Measurements from ENCODE around the gene EEFSEC. TPM values are rescaled to one million over a fixed set of nuclear protein-coding genes. Genes with fewer than 3 reads are reported as not detected.
"Not testable (repeated sequence)": the region's sequence is repeated elsewhere in the genome, so short reads cannot be mapped to it uniquely, and the experiment has no call there.

The EEFSEC gene
- total RNA-seq, 1 donor: 8.0 TPM

DNA sequence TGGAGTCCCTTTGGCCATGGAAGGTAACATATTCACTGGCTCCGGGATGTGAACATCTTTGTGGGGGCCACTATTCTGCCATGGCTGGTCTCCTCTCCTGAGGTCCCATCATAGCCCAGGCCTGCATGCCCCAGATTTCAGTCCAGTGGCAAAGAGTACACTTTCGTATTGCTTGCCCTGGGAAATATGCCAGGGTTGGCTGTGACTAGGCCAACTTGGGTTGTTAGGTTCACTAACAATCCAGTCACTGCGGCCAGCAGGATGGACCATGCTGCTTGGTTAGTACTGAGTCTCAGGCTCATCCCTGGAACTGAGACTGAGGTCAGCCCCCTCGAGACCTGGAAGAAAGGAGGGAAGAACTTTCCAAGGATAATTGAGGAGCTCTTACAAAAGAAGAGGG lies 9.8 kb upstream of the EEFSEC start:
- H3K4me3 ChIP-seq (ENCODE audit: low read length): no peak overlapping the region
- H3K4me1 ChIP-seq (ENCODE audit: insufficient read depth, low read length): peaks cover 9% of the 10 kb centered on the region
- H3K9me3 ChIP-seq (ENCODE audit: low read depth, low read length): no peaks in the 10 kb centered on the region
- H3K27me3 ChIP-seq (ENCODE audit: insufficient read depth, low read length): no peaks in the 10 kb centered on the region

DNA sequence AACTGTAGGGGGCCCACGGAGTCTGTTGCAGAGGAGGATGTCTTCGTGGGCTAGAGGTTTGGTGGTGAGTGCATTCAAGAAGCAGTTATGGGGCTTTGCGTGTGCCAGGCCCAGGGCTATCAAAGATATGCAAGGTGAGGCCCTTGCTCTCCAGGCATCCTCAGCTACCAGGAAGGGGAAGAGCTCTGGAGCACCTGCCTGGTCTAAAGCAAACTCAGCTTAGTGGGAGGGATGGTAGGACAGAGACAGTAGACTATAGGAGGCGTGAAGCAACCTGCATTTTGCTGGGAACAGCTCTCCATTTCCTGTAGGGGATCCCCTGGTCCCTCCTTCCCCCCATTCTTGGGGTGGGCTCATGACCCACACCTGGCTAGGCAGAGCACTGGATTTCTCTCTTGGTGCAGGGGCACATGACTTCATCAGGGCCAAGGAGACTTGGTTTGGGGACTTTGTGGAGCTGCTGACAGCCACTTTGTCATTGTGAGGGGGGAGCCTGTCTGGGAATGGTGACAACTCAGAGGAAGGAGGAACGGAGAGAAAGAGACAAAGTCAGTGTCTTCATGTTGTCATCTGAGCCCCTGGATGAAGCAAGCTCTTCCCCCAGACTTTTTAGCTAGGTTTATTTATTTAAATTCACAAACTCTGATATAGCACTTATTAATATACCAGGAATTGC lies 8.6 kb upstream of the EEFSEC start:
- no peaks in the 10 kb centered on the region for H3K9me3 ChIP-seq (ENCODE audit: low read depth, low read length)
- H3K4me1 ChIP-seq (ENCODE audit: insufficient read depth, low read length): peaks cover 11% of the 10 kb centered on the region
- H3K27me3 ChIP-seq (ENCODE audit: insufficient read depth, low read length): no peaks in the 10 kb centered on the region
- no peak overlapping the region for H3K4me3 ChIP-seq (ENCODE audit: low read length)

DNA sequence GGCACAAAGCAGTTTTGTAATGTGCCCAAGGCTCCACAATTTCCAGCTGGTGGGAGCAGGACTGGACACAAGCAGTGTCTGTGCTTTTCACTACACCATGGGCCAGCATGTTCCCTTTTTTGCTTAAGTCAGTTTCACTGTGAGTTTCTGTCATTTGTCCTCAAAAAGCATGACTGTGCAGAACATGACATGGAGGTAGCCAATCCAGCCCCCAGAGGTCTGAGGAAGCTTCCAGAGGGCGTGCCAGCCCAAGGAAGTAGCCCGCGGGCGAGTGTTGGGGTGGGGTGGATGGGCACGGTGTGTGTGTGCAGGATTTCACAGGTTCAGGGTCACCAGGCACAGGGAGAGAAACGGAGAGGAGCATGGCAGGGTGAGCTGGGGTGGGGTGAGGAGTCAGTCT lies 8.0 kb upstream of the EEFSEC start:
- Histone ChIP-seq H3K4me3 (ENCODE audit: low read length) (no peak overlapping the region), H3K4me1 (ENCODE audit: insufficient read depth, low read length) (peaks cover 15% of the 10 kb centered on the region), H3K27me3 (ENCODE audit: insufficient read depth, low read length) (no peaks in the 10 kb centered on the region), H3K9me3 (ENCODE audit: low read depth, low read length) (no peaks in the 10 kb centered on the region)

DNA sequence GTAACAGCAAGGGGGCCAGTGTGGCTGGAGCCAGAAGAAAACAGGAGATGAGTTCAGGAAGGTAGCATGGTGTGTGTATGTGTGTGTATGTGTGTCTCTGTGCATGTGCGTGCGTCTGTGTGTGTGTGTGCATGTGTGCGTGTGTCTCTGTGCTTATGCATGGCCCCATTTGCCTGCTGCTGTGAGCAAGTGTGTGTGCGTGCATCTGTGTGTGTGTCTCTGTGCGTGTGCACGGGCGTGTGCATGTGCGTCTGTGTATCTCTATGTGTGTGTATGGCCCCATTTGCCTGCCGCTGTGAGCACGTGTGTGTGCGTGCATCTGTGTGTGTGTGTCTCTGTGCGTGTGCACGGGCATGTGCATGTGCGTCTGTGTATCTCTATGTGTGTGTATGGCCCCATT lies 7.1 kb upstream of the EEFSEC start:
- Histone ChIP-seq H3K4me1 (ENCODE audit: insufficient read depth, low read length) (peaks cover 15% of the 10 kb centered on the region), H3K9me3 (ENCODE audit: low read depth, low read length) (no peaks in the 10 kb centered on the region), H3K27me3 (ENCODE audit: insufficient read depth, low read length) (no peaks in the 10 kb centered on the region), H3K4me3 (ENCODE audit: low read length) (no peak overlapping the region)

DNA sequence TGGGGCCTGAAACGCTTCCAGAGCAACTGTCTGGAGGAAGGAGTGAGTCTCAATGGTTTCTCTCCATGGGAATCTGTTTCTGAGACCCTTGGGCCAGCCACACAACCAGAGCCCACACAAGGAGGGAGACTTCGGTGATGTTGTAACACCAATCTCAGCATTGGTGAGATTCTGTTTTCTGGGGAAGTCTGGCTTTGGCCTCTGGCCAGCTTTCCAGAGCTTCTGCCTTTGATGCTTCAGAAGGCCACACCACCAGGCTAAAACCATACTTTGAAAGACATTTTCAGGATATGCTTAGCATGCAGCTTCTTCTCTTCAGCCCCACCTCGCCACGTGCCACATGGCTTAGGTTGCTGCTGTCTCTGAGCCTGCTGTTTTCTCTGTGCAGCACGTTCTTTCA lies 3.6 kb upstream of the EEFSEC start:
- no peaks in the 10 kb centered on the region for H3K9me3 ChIP-seq (ENCODE audit: low read depth, low read length)
- H3K4me3 ChIP-seq (ENCODE audit: low read length): no peak overlapping the region
- H3K27me3 ChIP-seq (ENCODE audit: insufficient read depth, low read length): no peaks in the 10 kb centered on the region
- peaks cover 20% of the 10 kb centered on the region for H3K4me1 ChIP-seq (ENCODE audit: insufficient read depth, low read length)

DNA sequence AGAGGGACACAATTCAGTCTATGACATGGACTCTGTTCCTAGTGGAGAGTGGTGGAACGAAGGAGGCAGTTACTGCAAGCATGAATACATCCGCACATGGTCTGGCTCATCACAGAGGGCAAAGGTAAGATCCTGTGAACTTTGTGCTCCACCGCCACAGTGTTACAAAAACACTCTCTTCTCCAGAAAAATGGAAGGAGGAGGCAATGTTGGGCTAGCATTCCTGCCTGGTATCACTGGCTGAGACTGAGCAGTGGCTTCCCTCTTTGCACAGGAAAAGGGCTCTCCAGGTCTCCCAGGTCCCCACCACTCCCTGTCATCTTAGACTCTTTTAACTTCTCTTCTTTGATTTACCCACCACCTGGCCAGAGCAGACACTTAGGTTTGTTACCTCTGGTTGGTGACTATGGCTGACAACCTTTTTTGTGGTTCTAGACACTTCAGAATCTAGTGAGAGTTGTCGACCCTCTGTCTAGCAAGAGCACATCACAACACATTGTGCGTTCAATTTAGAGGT lies 1.5 kb upstream of the EEFSEC start:
- Histone ChIP-seq H3K4me3 (ENCODE audit: low read length) (no peak overlapping the region), H3K9me3 (ENCODE audit: low read depth, low read length) (no peaks in the 10 kb centered on the region)

DNA sequence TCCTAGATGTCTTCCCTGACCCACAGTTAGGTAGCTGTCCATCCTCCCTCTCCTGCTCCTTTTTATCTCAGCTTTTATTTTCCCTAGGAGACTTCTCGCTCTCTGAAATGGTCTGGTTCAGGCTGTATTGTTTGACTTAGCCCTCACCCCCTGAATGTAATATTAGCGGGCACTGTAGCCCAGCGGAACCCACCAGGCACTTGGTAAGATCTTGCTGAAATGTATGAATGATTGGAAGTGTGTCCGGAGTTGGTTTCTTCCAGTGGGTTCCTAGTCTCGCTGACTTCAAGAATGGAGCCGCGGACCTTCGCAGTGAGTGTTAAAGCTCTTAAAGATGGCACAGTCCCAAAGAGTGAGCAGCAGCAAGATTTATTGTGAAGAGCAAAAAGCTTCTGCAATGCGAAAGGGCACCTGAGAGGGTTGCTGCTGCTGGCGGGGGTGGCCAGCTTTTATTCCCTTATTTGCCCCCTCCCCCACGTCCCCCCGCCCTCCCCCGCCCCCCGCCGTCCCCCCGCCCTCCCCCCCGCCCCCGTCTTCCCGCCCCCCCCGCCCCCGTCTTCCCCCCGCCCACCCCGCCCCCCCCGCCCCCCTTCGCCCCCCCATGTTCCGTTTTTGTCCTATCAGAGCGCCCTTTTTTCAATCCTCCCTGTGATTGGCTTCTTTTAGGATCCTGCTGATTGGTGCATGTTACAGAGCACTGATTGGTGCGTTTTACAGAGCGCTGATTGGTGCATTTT lies 694 bp upstream of the EEFSEC start:
- peak overlapping the region; percentile 82 for H3K4me3 ChIP-seq (ENCODE audit: low read length)
- H3K9me3 ChIP-seq (ENCODE audit: low read depth, low read length): no peaks in the 10 kb centered on the region
- peaks cover 30% of the 10 kb centered on the region for H3K4me1 ChIP-seq (ENCODE audit: insufficient read depth, low read length)
- H3K27me3 ChIP-seq (ENCODE audit: insufficient read depth, low read length): no peaks in the 10 kb centered on the region

More for the DNA sequence above, 1.5 kb upstream of the EEFSEC start:
- Histone ChIP-seq H3K4me1 (ENCODE audit: insufficient read depth, low read length) (peaks cover 30% of the 10 kb centered on the region), H3K27me3 (ENCODE audit: insufficient read depth, low read length) (no peaks in the 10 kb centered on the region)

DNA sequence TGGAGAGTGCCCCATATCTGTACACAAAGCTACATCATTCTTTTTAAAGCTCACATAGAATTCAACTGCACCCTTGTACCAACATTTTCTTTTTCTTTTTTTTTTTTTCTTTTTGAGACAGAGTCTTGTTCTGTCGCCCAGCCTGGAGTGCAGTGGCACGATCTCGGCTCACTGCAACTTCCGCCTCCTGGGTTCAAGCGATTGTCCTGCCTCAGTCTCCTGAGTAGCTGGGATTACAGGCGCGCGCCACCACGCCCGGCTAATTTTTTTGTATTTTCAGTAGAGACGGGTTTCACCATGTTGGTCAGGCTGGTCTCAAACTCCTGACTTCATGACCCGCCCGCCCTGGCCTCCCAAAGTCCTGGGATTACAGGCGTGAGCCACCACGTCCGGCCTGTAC lies 1.1 kb downstream of the EEFSEC start:
- peaks cover 30% of the 10 kb centered on the region for H3K4me1 ChIP-seq (ENCODE audit: insufficient read depth, low read length)
- not testable (repeated sequence) for H3K27me3 ChIP-seq (ENCODE audit: insufficient read depth, low read length); H3K9me3 ChIP-seq (ENCODE audit: low read depth, low read length)
- peak overlapping the region; percentile 82 for H3K4me3 ChIP-seq (ENCODE audit: low read length)

DNA sequence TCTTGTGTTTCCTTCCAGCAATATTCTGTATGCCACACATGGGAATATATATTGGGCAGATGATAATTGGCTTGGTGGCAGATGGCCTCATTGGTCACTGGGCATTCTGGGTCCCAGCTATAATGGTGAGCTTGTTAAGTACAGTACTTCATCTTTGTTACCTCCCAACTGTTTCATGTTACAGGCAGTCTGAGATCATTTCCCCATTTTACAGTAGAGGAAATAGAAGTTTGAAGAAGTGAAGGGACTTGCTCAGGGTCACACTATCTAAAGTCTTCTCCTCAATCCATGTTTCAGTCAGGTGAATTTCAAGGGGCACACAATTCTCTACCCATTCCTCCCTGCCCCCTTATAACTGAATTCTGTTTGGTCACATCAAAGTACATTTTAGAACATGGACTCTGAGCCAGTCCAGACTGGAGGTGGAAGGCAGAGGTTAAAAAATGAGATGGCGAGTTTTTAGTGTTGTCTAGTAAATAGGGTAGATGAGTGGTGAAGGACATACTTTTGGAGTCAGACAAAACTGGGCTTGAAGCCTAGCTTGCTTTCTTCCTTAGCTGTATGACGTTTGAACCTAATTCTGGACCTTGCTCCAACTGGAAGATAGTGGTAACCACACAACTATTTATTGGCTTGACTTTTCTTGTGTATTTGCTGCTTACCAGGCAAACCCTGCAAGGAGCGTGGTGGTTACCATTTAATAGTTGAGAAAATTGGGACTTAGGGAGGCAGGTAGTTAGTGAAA lies 2.5 kb downstream of the EEFSEC start:
- no peak overlapping the region for H3K4me3 ChIP-seq (ENCODE audit: low read length)

DNA sequence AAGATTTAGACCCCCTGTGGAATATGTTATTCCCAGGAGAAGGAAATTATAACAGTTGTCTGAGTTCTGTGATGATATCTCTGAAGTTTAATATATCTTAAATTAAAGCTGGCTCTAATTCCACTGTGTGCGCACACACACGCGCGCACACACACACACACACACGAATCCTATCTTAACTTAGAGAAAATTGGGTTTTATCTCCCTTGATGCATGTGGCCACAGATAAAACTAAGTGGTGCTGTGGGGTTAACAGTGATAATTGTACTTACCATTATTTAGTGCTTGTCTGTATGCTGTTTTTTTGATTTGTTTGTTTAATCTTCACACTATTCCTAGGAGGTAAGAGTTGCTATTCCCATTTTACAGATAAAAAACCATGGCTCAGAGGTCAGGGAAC lies 7.4 kb downstream of the EEFSEC start:
- Histone ChIP-seq H3K4me1 (ENCODE audit: insufficient read depth, low read length) (peaks cover 6% of the 10 kb centered on the region), H3K9me3 (ENCODE audit: low read depth, low read length) (no peaks in the 10 kb centered on the region), H3K4me3 (ENCODE audit: low read length) (no peak overlapping the region), H3K27me3 (ENCODE audit: insufficient read depth, low read length) (no peaks in the 10 kb centered on the region)

More for the DNA sequence above, 2.5 kb downstream of the EEFSEC start:
- Histone ChIP-seq H3K27me3 (ENCODE audit: insufficient read depth, low read length) (no peaks in the 10 kb centered on the region), H3K4me1 (ENCODE audit: insufficient read depth, low read length) (peaks cover 25% of the 10 kb centered on the region), H3K9me3 (ENCODE audit: low read depth, low read length) (no peaks in the 10 kb centered on the region)

DNA sequence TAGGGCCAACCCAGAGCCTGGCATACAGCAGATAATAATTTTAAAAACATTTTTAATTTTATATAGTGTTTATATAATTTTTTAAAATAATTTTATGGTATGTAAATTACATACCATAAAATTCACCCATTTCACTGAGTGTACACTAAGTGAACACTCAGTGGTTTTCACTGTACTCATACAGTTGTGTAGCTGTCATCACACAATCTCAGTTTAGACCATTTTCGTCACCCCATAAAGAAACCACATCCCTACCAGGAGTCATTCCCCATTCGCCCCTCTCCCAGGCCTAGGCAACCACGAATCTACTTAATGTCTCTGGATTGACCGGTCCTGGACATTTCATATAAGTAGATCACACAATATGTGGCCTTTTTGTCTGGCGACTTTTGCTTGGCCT lies 10.2 kb downstream of the EEFSEC start:
- Histone ChIP-seq H3K4me1 (ENCODE audit: insufficient read depth, low read length) (peaks cover 9% of the 10 kb centered on the region), H3K4me3 (ENCODE audit: low read length) (no peak overlapping the region)

DNA sequence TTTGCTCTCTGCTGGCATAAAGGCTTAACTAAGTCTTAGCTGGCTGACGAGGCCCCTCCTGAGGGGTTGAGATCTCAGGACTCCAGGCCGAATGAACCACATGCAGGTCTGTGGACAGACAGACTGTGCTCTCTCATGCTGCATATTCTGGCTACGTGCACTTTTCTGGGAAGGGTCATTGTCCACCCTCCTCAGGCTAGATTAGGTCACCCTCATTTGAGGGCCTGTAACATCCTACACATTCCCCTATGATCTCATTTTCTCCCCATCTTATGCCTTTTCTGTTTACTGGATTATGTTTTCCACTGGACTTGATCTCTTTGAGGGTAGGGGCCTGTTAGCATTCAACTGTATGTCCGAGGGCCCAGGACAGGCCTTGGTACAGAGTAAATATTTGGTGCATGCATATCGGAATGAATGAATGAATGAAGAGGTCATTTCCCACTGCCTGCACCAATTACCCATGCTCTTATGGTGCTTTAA lies 13.7 kb downstream of the EEFSEC start:
- Histone ChIP-seq H3K9me3 (ENCODE audit: low read depth, low read length) (no peaks in the 10 kb centered on the region), H3K4me3 (ENCODE audit: low read length) (no peak overlapping the region), H3K4me1 (ENCODE audit: insufficient read depth, low read length) (peaks cover 22% of the 10 kb centered on the region), H3K27me3 (ENCODE audit: insufficient read depth, low read length) (no peaks in the 10 kb centered on the region)

More for the DNA sequence above, 10.2 kb downstream of the EEFSEC start:
- no peaks in the 10 kb centered on the region for H3K9me3 ChIP-seq (ENCODE audit: low read depth, low read length)
- H3K27me3 ChIP-seq (ENCODE audit: insufficient read depth, low read length): no peaks in the 10 kb centered on the region

DNA sequence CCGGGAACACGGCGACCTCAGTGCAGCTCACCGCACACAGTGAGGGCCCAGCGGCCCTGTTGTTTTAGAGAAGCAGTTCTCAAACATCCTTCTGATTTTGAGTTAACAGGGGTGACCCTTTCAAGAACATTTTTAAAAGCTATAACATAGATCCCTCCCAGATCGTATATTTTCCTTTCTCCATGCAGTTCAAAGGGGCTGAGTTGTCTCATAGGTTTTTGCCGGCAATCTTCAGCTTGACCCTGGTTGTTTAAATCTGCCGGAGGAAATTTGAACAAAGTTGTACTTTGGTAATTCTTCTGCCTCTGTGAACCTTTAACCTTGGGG lies 14.3 kb downstream of the EEFSEC start:
- Histone ChIP-seq H3K27me3 (ENCODE audit: insufficient read depth, low read length) (no peaks in the 10 kb centered on the region), H3K9me3 (ENCODE audit: low read depth, low read length) (no peaks in the 10 kb centered on the region), H3K4me3 (ENCODE audit: low read length) (no peak overlapping the region), H3K4me1 (ENCODE audit: insufficient read depth, low read length) (peaks cover 22% of the 10 kb centered on the region)

DNA sequence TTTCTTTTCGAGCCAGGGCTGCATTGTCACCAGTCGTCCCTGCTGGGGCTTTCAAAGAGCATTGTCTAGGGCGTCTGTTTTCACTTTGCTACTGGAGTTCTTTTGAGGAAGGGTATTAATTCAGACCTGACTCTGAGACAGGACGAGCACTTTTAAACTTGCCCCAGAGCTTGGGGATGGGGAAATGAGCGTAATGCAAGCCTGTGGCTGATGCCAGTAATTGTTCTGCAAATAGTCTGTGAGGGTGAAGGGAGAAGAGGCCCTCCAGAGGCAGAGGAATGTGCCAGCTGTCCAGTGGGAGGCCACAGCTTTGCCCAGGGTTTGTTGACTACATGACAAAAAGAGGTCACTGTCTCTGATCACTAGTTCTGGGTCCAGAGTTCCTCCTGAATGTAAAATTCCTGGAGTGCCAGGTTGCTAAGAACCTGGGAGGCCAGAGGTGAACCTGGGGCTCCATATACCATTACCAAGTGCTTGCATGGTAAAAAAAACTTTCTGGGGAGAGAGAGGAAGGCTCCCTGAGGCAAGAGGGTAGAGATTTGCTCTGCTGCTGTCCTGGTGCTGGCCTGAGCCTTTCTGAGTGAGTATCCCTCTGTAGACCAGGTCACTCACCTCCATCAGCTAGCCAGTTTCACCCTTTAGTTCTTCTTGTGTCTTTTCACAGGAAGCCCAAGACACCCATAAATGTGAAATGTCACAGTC lies 14.8 kb downstream of the EEFSEC start:
- H3K27me3 ChIP-seq (ENCODE audit: insufficient read depth, low read length): no peaks in the 10 kb centered on the region
- H3K4me3 ChIP-seq (ENCODE audit: low read length): no peak overlapping the region
- H3K9me3 ChIP-seq (ENCODE audit: low read depth, low read length): no peaks in the 10 kb centered on the region
- H3K4me1 ChIP-seq (ENCODE audit: insufficient read depth, low read length): peaks cover 22% of the 10 kb centered on the region

DNA sequence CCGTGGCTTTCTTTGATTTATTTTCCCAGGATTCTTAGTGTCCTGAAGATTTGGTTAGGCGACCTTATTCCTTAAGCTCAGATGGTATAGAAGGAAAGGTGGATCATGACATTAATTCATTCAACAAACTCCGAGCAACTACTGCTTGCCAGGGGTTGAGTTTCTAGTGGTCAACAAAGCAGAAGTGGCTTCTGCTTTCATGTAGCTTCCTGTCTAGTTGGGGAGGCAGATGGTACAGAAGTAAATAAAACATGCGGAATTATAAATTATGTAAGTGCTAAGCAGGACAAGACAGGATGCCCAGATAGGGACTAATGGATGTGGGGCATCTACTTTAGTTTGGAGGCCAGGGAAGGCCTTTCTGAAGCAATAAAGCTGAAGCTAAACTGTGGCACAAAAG lies 15.6 kb downstream of the EEFSEC start:
- no peaks in the 10 kb centered on the region for H3K9me3 ChIP-seq (ENCODE audit: low read depth, low read length)
- H3K27me3 ChIP-seq (ENCODE audit: insufficient read depth, low read length): no peaks in the 10 kb centered on the region
- no peak overlapping the region for H3K4me3 ChIP-seq (ENCODE audit: low read length)
- peaks cover 25% of the 10 kb centered on the region for H3K4me1 ChIP-seq (ENCODE audit: insufficient read depth, low read length)
